ENCODE measurements around the gene SLC38A3.

The SLC38A3 gene

GRCh38 chr3:50230104-50230793 lies 25.2 kb downstream of the SLC38A3 start:
- no peak for DNase-seq
- TF ChIP-seq CTCF (IDR thresholded peaks at IDR 0.05; ENCODE audit: low read depth, low read length): no peak
- Histone ChIP-seq H3K27me3 (ENCODE audit: insufficient read depth, low read depth, severe bottlenecking) (no peaks in the 10 kb centered on the region), H3K4me3 (ENCODE audit: low read depth, low read length) (no peak overlapping the region), H3K36me3 (no peaks in the 10 kb centered on the region), H3K9me3 (ENCODE audit: severe bottlenecking) (no peaks in the 10 kb centered on the region), H3K27ac (no peak overlapping the region)

GRCh38 chr3:50230794-50231125 lies 25.7 kb downstream of the SLC38A3 start:
- no peaks in the 10 kb centered on the region for H3K27me3 ChIP-seq (ENCODE audit: insufficient read depth, low read depth, severe bottlenecking)
- no peak overlapping the region for H3K4me3 ChIP-seq (ENCODE audit: low read depth, low read length)
- H3K36me3 ChIP-seq: no peaks in the 10 kb centered on the region
- no peak overlapping the region; the same call in 1 of the 2 replicates for H3K27ac ChIP-seq
- H3K9me3 ChIP-seq (ENCODE audit: severe bottlenecking): no peaks in the 10 kb centered on the region
- TF ChIP-seq CTCF (IDR thresholded peaks at IDR 0.05; ENCODE audit: low read depth, low read length): no peak
- no peak for DNase-seq

DNA sequence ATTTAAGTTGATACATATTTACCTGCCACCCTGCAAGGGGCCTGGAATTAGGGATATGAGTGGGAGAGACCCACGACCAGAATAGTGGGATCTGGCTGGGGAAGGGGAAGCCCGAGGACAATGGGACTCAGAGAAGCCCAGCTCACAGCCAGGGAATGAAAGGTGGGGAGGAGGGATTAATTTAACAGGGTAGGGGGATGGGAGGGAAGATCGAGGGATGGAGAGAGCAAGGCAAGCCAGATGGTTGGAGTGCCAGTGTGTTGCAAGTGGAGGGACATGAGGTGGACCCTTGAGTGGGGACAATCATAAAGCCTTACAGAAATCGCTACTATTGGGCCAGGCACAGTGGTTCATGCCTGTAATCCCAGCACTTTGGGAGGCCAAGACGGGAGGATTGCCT lies 26.5 kb downstream of the SLC38A3 start:
- Histone ChIP-seq H3K4me3 (ENCODE audit: low read depth, low read length) (no peak overlapping the region), H3K27ac (peak overlapping the region; percentile 44), H3K27me3 (ENCODE audit: insufficient read depth, low read depth, severe bottlenecking) (no peaks in the 10 kb centered on the region), H3K9me3 (ENCODE audit: severe bottlenecking) (no peaks in the 10 kb centered on the region), H3K36me3 (no peaks in the 10 kb centered on the region)
- DNase-seq: peak; percentile 63
- no peak for TF ChIP-seq CTCF (IDR thresholded peaks at IDR 0.05; ENCODE audit: low read depth, low read length)

DNA sequence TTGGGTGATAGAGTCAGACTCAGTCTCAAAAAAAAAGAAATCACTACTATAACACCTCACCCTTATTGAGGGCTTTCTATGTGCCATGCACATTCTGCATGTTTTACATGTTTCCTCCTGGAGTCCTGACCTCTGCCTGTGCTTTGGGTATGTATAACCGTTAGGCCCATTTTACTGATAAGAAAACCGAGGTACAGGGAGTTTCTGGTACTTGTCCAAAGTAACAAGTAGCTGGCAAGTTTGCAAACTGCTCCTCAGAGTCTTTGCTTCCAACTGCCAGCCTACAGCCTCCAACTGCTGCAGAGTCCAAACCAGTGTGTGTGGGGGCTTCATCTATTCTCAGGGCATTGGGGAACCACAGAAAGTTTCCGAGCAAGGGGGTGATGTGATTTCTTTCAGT lies 27.2 kb downstream of the SLC38A3 start:
- no peak for TF ChIP-seq CTCF (IDR thresholded peaks at IDR 0.05; ENCODE audit: low read depth, low read length)
- H3K27me3 ChIP-seq (ENCODE audit: insufficient read depth, low read depth, severe bottlenecking): no peaks in the 10 kb centered on the region
- H3K4me3 ChIP-seq (ENCODE audit: low read depth, low read length): no peak overlapping the region
- no peak for DNase-seq
- H3K9me3 ChIP-seq (ENCODE audit: severe bottlenecking): no peaks in the 10 kb centered on the region
- H3K36me3 ChIP-seq: no peaks in the 10 kb centered on the region
- H3K27ac ChIP-seq: peak overlapping the region; percentile 44; the same call in 1 of the 2 replicates

DNA sequence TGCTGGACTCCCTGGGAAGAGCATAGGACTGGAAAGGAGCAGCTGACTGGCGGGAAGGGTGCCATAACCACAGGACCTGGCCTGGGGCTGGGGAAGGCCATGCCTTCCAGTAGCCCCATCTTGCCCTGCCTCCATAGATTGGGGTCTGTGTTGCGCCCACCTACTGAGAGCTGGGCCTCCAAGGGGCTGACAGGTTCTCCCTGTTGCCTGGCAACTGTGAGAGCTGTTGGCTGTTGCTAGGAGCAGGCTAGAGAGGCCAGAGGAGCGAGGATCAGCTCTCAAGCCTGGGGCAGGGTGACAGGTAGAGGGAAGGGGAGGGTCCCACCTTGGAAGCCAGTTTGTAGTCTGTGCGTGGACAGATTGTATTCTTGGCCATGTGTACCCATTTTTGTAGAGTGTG lies 28.1 kb downstream of the SLC38A3 start:
- no peaks in the 10 kb centered on the region for H3K9me3 ChIP-seq (ENCODE audit: severe bottlenecking)
- H3K27me3 ChIP-seq (ENCODE audit: insufficient read depth, low read depth, severe bottlenecking): no peaks in the 10 kb centered on the region
- DNase-seq: no peak
- no peak overlapping the region for H3K27ac ChIP-seq
- H3K4me3 ChIP-seq (ENCODE audit: low read depth, low read length): no peak overlapping the region
- no peak for TF ChIP-seq CTCF (IDR thresholded peaks at IDR 0.05; ENCODE audit: low read depth, low read length)
- no peaks in the 10 kb centered on the region for H3K36me3 ChIP-seq
